Psoas muscle (tissue), 8 donors: ENCODE data around the gene ACER3. TPM values are rescaled to one million over a fixed set of nuclear protein-coding genes. Genes with fewer than 3 reads are reported as not detected.
"Not testable (repeated sequence)": the region's sequence is repeated elsewhere in the genome, so short reads cannot be mapped to it uniquely, and the experiment has no call there.

Source experiments
- ATAC-seq, 4 donors: fragments of 200-7000 bp; cut with Tn5 transposase; one replicate each; pipeline ENCODE4 v1.9.1; 2020; ENCODE audit warnings: moderate library complexity in 3 of 4, mild to moderate bottlenecking in 2 of 4
- DNase-seq, 2 donors: peaks; one replicate each; pipeline ENCODE4 v3.0.0-alpha.2; 2020
- H3K27ac ChIP-seq: fragments of 200-600 bp; one replicate; pipeline ENCODE4 v1.8.0; 2022
- H3K27me3 ChIP-seq, 3 donors: fragments of 200-600 bp in 1 of 3; one replicate each; pipeline versions ENCODE4 v1.6.1 to v1.8.0; 2013 to 2022; ENCODE audit warnings: low read length in 2 of 3, mild to moderate bottlenecking in 2 of 3, moderate library complexity in 1 of 3; ENCODE audit not compliant: insufficient read depth in 3 of 3
- H3K36me3 ChIP-seq, 2 donors: fragments of 200-600 bp in 1 of 2; one replicate each; pipeline versions ENCODE4 v1.6.1 to v1.8.0; 2013 to 2022; ENCODE audit warnings: low read depth in 1 of 2, mild to moderate bottlenecking in 1 of 2, moderate library complexity in 1 of 2; ENCODE audit not compliant: insufficient read depth in 1 of 2
- H3K4me1 ChIP-seq: fragments of 200-600 bp; one replicate; pipeline ENCODE4 v1.8.0; 2022
- H3K4me3 ChIP-seq: fragments of 200-600 bp; one replicate; pipeline ENCODE4 v1.8.0; 2022; ENCODE audit warnings: mild to moderate bottlenecking
- H3K9me3 ChIP-seq: fragments of 200-600 bp; one replicate; pipeline ENCODE4 v1.8.0; 2022
- WGBS, 3 donors: extraction: QIAGEN DNeasy Blood & Tissue Kit; methylation state at CpG; one replicate each; pipeline versions ENCODE4 v1.1.6 to v1.1.7; 2013; 5-methylcytosine and 5-hydroxymethylcytosine counted together
- intact Hi-C, 2 donors: fragments of 100-400 bp; cut with DNase I; formaldehyde crosslinking; loops; one replicate each; pipeline versions ENCODE4 v1.11.0 to v1.14.2; 2022
- polyA plus RNA-seq, 3 donors: library from polyadenylated mRNA; stranded (reverse); fragments of 200-250 nt; gene quantifications; one replicate each; pipeline ENCODE4 v1.2.3, GENCODE V29; 2013
- total RNA-seq, 4 donors: library from RNA; stranded (reverse); fragmentation: NEBNext Ultra II Directional in 2 of 4; extraction: Animal tissue kit (Norgen Biotek cat#: 25700) in 2 of 4; gene quantifications; one replicate each; pipeline versions ENCODE4 v1.2.1 to v1.2.4, GENCODE V29; 2021 to 2023
- TF ChIP-seq, protein P1 (sequence below): fragments of 200-600 bp; IDR thresholded peaks from one replicate; pipeline ENCODE4 v1.8.0; 2022; ENCODE audit warnings: antibody characterized with exemption
- donor health status: healthy with polysubstance abuse.
- donor health status: DM: no; HTN: no; CAD: no; lungs with moderate emphysema.
- donor health status: Bipolar disorder and iron deficiency.
- donor health status: healthy.
- donor health status: DM: yes; HTN: yes; CAD: no.
- donor health status: DM: no; HTN: no; CAD: no.
- donor health status: DM: no; HTN: no; CAD: no.
- donor health status: DM: yes; HTN: yes; CAD: no.

Gene ACER3
- total and polyA plus RNA-seq, 7 donors, result 0.76 to 6.3 (median 3.4) TPM

DNA sequence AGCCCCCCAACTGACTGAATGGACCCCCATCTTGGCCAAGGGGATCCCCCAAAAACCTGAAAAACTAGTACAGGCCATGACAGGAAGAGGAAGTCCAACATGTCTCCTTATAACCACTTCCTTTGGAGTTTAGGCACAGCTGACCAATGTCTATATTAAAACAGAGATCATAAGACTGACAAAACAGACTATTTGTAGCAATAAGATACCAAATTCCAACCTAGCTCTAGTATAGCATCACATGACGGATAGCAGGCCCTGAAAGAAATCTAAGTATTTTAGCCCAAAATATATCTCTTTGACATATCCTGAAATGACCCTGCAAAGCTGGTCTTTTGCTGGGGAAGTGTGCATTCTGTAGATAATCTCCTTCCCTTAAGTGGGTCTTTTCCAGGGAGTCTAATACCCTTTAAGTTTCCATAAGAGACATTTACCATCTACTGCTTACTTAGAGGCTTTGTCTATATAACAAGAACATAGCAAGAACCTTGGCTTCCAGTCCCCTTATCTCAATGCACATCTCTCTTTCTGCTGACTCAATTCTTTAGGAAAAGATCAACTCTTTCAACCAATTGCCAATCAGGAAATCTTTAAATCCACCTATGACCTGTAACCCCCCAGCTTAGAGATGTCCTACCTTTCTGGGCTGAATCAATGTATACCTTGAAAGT, 34.9 kb upstream of the ACER3 start:
- H3K4me1 ChIP-seq, result no peaks in the 10 kb centered on the region
- TF ChIP-seq, protein P1, sequence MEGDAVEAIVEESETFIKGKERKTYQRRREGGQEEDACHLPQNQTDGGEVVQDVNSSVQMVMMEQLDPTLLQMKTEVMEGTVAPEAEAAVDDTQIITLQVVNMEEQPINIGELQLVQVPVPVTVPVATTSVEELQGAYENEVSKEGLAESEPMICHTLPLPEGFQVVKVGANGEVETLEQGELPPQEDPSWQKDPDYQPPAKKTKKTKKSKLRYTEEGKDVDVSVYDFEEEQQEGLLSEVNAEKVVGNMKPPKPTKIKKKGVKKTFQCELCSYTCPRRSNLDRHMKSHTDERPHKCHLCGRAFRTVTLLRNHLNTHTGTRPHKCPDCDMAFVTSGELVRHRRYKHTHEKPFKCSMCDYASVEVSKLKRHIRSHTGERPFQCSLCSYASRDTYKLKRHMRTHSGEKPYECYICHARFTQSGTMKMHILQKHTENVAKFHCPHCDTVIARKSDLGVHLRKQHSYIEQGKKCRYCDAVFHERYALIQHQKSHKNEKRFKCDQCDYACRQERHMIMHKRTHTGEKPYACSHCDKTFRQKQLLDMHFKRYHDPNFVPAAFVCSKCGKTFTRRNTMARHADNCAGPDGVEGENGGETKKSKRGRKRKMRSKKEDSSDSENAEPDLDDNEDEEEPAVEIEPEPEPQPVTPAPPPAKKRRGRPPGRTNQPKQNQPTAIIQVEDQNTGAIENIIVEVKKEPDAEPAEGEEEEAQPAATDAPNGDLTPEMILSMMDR, result no peak
- ATAC-seq (no peak), DNase-seq (no peak)
- intact Hi-C loops, result no loop called here
- no peaks in the 10 kb centered on the region for H3K9me3 ChIP-seq
- 83 to 92% (median 89%) methylated on average over 1 of the region's 1 CpG for WGBS, 3 donors
- no peaks in the 10 kb centered on the region for H3K36me3 ChIP-seq
- no peak overlapping the region for H3K4me3 ChIP-seq
- peak overlapping the region; percentile 71 for H3K27ac ChIP-seq
- H3K27me3 ChIP-seq, result no peaks in the 10 kb centered on the region

DNA sequence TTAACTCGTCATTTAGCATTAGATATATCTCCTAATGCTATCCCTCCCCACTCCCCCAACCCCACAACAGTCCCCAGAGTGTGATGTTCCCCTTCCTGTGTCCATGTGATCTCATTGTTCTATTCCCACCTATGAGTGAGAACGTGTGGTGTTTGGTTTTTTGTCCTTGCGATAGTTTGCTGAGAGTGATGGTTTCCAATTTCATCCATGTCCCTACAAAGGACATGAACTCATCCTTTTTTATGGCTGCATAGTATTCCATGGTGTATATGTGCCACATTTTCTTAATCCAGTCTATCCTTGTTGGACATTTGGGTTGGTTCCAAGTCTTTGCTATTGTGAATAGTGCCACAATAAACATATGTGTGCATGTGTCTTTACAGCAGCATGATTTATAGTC, 34.2 kb upstream of the ACER3 start:
- H3K27ac ChIP-seq, ATAC-seq, H3K4me3 ChIP-seq, H3K9me3 ChIP-seq, H3K27me3 ChIP-seq, H3K36me3 ChIP-seq, intact Hi-C loops, DNase-seq, H3K4me1 ChIP-seq: not testable (repeated sequence)
- 78 to 90% (median 80%) methylated on average over 2 to 3 of the region's 3 CpGs for WGBS, 3 donors

DNA sequence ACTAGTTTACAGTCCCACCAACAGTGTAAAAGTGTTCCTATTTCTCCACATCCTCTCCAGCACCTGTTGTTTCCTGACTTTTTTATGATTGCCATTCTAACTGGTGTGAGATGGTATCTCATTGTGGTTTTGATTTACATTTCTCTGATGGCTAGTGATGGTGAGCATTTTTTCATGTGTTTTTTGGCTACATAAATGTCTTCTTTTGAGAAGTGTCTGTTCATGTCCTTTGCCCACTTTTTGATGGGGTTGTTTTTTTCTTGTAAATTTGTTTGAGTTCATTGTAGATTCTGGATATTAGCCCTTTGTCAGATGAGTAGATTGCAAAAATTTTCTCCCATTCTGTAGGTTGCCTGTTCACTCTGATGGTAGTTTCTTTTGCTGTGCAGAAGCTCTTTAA, 33.7 kb upstream of the ACER3 start:
- H3K4me3 ChIP-seq, intact Hi-C loops, H3K27me3 ChIP-seq, H3K9me3 ChIP-seq, H3K4me1 ChIP-seq, DNase-seq, ATAC-seq, H3K36me3 ChIP-seq, H3K27ac ChIP-seq: not testable (repeated sequence)

DNA sequence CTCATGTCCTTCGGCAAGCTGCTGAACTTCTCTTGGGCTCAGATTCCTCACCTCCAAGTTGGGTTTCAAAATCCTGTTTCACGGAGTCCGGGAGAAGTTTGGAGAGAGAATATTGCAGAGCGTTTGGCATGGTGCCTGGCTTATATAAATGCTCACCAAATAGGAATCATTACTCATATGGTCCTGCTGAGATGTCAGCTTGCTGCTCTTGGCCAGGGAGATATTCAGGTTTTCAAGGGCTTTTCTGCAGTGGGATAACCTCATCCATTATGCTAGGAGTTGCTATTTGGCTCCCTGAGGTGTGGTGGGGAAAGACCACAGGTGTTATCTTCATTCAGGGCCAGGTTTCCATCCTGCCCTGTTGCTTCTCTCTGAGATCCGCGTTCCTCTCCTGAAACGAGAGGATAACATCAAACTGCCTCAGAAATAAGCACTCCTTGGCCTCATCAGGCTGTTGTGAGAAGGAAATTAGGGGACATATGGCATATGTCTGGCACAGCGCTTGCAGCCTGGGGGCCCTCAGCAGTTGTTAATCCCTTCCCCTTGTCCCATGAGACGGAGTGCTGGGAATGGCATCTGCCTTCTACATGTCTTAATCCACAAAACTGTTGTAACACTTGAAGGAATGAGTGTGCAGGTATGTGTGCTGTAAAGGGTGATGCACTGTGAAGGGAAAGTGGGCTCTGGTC, 29.9 kb upstream of the ACER3 start:
- peaks cover 0 to 2% (median 0%) of the 10 kb centered on the region in 3 donors for H3K27me3 ChIP-seq
- intact Hi-C loops, result no loop called here
- H3K4me1 ChIP-seq, result no peaks in the 10 kb centered on the region
- DNase-seq, result no peak
- no peak overlapping the region for H3K27ac ChIP-seq
- TF ChIP-seq, protein P1, result no peak
- H3K9me3 ChIP-seq, result no peaks in the 10 kb centered on the region
- WGBS, 3 donors, result 39 to 44% (median 44%) methylated on average over 9 of the region's 9 CpGs
- no peak for ATAC-seq
- no peaks in the 10 kb centered on the region for H3K36me3 ChIP-seq
- no peak overlapping the region for H3K4me3 ChIP-seq

DNA sequence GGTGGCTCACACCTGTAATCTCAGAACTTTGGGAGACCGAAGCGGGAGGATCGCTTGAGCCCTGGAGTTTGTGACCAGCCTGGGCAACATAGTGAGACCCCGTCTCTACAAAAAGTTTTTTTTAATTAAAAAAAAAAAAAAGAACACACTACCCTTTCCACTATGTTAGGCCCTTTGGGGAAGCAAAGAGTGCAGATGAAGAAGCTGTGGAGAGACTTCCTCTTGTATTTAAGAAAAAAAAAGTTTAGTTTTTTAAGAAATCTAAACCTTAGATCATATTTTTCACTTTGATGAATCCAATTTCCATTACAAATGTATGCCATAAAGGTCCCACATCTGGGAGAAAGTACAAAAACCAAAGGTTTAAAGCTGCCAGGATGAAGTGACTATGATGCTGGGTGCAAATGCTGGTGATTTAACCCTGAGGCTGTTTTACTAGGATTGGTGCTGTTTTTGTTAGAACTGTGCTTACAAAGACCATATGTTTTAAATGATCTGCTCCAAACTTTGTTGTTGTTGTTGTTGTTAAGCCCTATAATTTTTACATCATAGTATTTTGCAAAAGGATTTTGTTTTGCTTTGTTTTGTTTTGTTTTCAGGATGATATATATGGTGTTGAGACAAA, 28.9 kb upstream of the ACER3 start:
- DNase-seq (no peak), ATAC-seq (no peak)
- Histone ChIP-seq H3K36me3 (no peaks in the 10 kb centered on the region), H3K9me3 (no peaks in the 10 kb centered on the region), H3K4me3 (no peak overlapping the region), H3K4me1 (no peaks in the 10 kb centered on the region), H3K27ac (no peak overlapping the region), H3K27me3 (peaks cover 0 to 2% (median 0%) of the 10 kb centered on the region in 3 donors)
- intact Hi-C loops, result no loop called here
- TF ChIP-seq, protein P1, result no peak
- WGBS, 3 donors, result 93 to 99% (median 96%) methylated on average over 4 of the region's 4 CpGs
